Endothelial cell of umbilical vein (primary cell): ENCODE results near the gene LMTK3. TPM values are rescaled to one million over a fixed set of nuclear protein-coding genes. Genes with fewer than 3 reads are reported as not detected.

Source experiments
- BruUV-seq: library from RNA; stranded (reverse); fragments of 400-500 nt; replicated peaks from 2 replicates; lab custom pipeline; 2021; lab: Mats Ljungman, UMichigan
- CTCF ChIA-PET: fragments of 300-600, 350-600 bp; sonication (Branson Sonifier 250); formaldehyde crosslinking; loops from one replicate; lab custom pipeline; 2021; ENCODE audit warnings: antibody characterized with exemption, inconsistent platforms; lab: Charles Lee
- POLR2A ChIA-PET: fragments of 300-600, 350-600 bp; sonication (Branson Sonifier 250); formaldehyde crosslinking; loops from one replicate; lab custom pipeline; 2021; ENCODE audit warnings: antibody characterized with exemption, inconsistent platforms; lab: Charles Lee
- DNase-seq: peaks from one replicate; pipeline ENCODE4 v3.0.0-alpha.2; 2011; ENCODE audit warnings: low read depth, low spot score
- FAIRE-seq: peaks from 2 replicates; lab custom pipeline; 2011; peaks lifted over from hg19 to GRCh38; lab: Jason Lieb, UNC
- H2AFZ ChIP-seq: 2 replicates; pipeline ENCODE4 v1.6.0; 2012; ENCODE audit warnings: low read depth, low read length, control low read depth, inconsistent platforms
- H3K27ac ChIP-seq: 2 replicates; pipeline ENCODE4 v1.5.1; 2011; ENCODE audit warnings: low read depth, mild to moderate bottlenecking, control low read depth, low read length, moderate library complexity; ENCODE audit not compliant: insufficient read depth
- H3K27me3 ChIP-seq, 2 experiments: 2 replicates each; pipeline versions ENCODE4 v1.6.0 to v1.6.1; 2011; ENCODE audit warnings: low read length in 2 of 2, mixed read lengths in 1 of 2; ENCODE audit not compliant: control insufficient read depth in 2 of 2, insufficient read depth in 2 of 2
- H3K36me3 ChIP-seq, 2 experiments: 2 replicates in 1 of 2; 3 replicates in 1 of 2; pipeline ENCODE4 v1.5.1; 2011; ENCODE audit warnings: low read length in 2 of 2, mild to moderate bottlenecking in 1 of 2, moderate library complexity in 1 of 2; ENCODE audit not compliant: control insufficient read depth in 2 of 2, insufficient read depth in 2 of 2; ENCODE audit errors: extremely low read depth in 1 of 2
- H3K4me1 ChIP-seq: 3 replicates; pipeline ENCODE4 v1.5.1; 2011; ENCODE audit warnings: mild to moderate bottlenecking, low read length; ENCODE audit not compliant: control insufficient read depth, insufficient read depth; ENCODE audit errors: extremely low read depth
- H3K4me2 ChIP-seq: 2 replicates; pipeline ENCODE4 v1.6.1; 2011; ENCODE audit warnings: low read length, control low read depth, mixed read lengths; ENCODE audit not compliant: insufficient read depth
- H3K4me3 ChIP-seq, 3 experiments: fragments of 200-600 bp in 1 of 3; sonication (generic), shearing (Covaris generic) in 1 of 3; replicated peaks in 1 of 3; 2 replicates each; pipeline ENCODE4 v1.5.1; 2011 to 2016; ENCODE audit warnings: control low read depth in 3 of 3, low read length in 3 of 3, mild to moderate bottlenecking in 2 of 3, inconsistent platforms in 1 of 3, low read depth in 1 of 3, moderate library complexity in 1 of 3; ENCODE audit not compliant: insufficient read depth in 1 of 3
- H3K79me2 ChIP-seq: 2 replicates; pipeline ENCODE4 v1.6.0; 2012; ENCODE audit warnings: low read length, inconsistent platforms; ENCODE audit not compliant: control insufficient read depth, insufficient read depth
- H3K9ac ChIP-seq: replicated peaks from 2 replicates; pipeline ENCODE3; 2011; ENCODE audit warnings: low read length, control low read depth; ENCODE audit not compliant: insufficient read depth; ENCODE audit errors: extremely low read depth
- H3K9me1 ChIP-seq: replicated peaks from 3 replicates; pipeline ENCODE4 v1.6.0; 2011; ENCODE audit warnings: mild to moderate bottlenecking, low read length; ENCODE audit not compliant: control insufficient read depth, insufficient read depth; ENCODE audit errors: extremely low read depth
- H3K9me3 ChIP-seq: replicated peaks from 2 replicates; pipeline ENCODE4 v1.5.1; 2012; ENCODE audit warnings: low read length, inconsistent platforms; ENCODE audit not compliant: control insufficient read depth, insufficient read depth
- H4K20me1 ChIP-seq: replicated peaks from 2 replicates; pipeline ENCODE3; 2011; ENCODE audit warnings: mild to moderate bottlenecking, low read length; ENCODE audit not compliant: control insufficient read depth, insufficient read depth; ENCODE audit errors: extremely low read depth
- CTCF ChIP-seq, 2 donors: IDR thresholded peaks; 1 replicate in 1 of 2; 2 replicates in 1 of 2; pipeline ENCODE4 v1.5.1; 2011; ENCODE audit warnings: low read length in 2 of 2, mild to moderate bottlenecking in 2 of 2, moderate library complexity in 2 of 2, control low read depth in 1 of 2, inconsistent platforms in 1 of 2, low read depth in 1 of 2; ENCODE audit not compliant: insufficient read depth in 1 of 2; ENCODE audit errors: extremely low read depth in 1 of 2
- EZH2 ChIP-seq: IDR thresholded peaks from 2 replicates; pipeline ENCODE4 v1.6.1; 2012; ENCODE audit warnings: borderline replicate concordance, low read depth, mild to moderate bottlenecking, moderate library complexity, low read length, inconsistent platforms; ENCODE audit not compliant: severe bottlenecking
- GATA2 ChIP-seq: IDR thresholded peaks from 2 replicates; pipeline ENCODE4 v1.7.0; 2011; ENCODE audit warnings: low read depth, mild to moderate bottlenecking, moderate library complexity, mixed read lengths, low read length; ENCODE audit not compliant: insufficient read length, insufficient read depth
- JUN ChIP-seq: IDR thresholded peaks from 2 replicates; pipeline ENCODE4 v1.6.1; 2011; ENCODE audit warnings: borderline replicate concordance, low read depth; ENCODE audit not compliant: insufficient read length, insufficient read depth
- MAX ChIP-seq: IDR thresholded peaks from 2 replicates; pipeline ENCODE4 v1.6.1; 2011; ENCODE audit not compliant: insufficient read depth, insufficient read length
- MYC ChIP-seq: IDR thresholded peaks from one replicate; pipeline ENCODE4 v1.6.1; 2011; ENCODE audit warnings: mild to moderate bottlenecking, low read depth, low read length
- POLR2A ChIP-seq: IDR thresholded peaks from 2 replicates; pipeline ENCODE4 v1.6.1; 2012; ENCODE audit warnings: low read depth, mild to moderate bottlenecking, control low read depth, low read length
- POLR2AphosphoS5 ChIP-seq: IDR thresholded peaks from 2 replicates; pipeline ENCODE4 v1.6.1; 2012; ENCODE audit warnings: low read depth, mild to moderate bottlenecking, control low read depth, low read length, moderate library complexity; ENCODE audit not compliant: insufficient read depth
- dilution Hi-C: fragments of 300-500 bp; cut with MboI; formaldehyde crosslinking; loops from one replicate; pipeline ENCODE4 v1.15.0; 2019; ENCODE audit warnings: low sequenced_read_pairs; ENCODE audit not compliant: extremely low pct_ligation_motif_present
- intact Hi-C: fragments of 100-400 bp; cut with micrococcal nuclease; formaldehyde crosslinking; loops from one replicate; pipeline ENCODE4 v1.10.0; 2022
- polyA plus RNA-seq, 4 experiments: library from polyadenylated mRNA; depleted of rRNA in 3 of 4; stranded (reverse) in 3 of 4; unstranded in 1 of 4; fragments of >200 nt; gene quantifications; 2 replicates each; pipeline versions ENCODE4 v1.2.1 to v1.2.3, GENCODE V29; 2011 to 2012; ENCODE audit warnings: missing spikeins in 1 of 4
- total RNA-seq: library from RNA; stranded (reverse); gene quantifications from 2 replicates; pipeline ENCODE4 v1.2.3, GENCODE V29; 2021

LMTK3 gene
- total and polyA plus RNA-seq, 2 donors (not counting 3 experiments of a cell fraction or from before 2014, with no cell fraction given) = 0.11 to 0.14 TPM

DNA sequence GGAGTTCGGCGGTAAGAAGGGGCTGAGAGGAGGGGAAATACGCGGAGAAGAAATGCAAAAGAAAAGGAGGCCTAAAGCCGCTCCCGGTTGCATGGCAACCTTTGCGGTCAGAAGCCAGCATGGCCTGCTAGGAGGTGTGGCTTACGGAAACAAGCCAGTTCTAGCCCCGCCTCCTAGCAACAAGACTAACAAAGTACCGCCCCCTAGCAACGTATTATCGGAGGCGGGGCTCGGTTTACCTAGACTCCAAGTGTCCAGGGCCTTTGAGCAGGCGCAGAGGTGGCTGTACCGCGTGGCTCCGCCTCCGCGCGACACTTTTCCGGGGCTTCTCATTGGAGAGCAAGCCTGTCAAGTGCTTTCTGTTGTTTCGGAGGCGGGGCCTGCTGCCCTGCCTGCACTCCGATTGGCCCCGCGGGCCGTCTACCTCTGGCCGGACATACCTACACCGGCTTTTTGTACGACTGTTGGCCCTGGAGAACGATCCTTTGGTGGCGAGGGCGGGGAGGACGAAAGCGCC lies 42.8 kb downstream of the LMTK3 start:
- Histone ChIP-seq H4K20me1 (no peaks in the 10 kb centered on the region), H3K27me3 (no peaks in the 10 kb centered on the region), H2AFZ (peak overlapping the region; percentile 64), H3K27ac (peak overlapping the region; percentile 94), H3K4me1 (peaks cover 8% of the 10 kb centered on the region), H3K36me3 (peaks cover 11 to 29% of the 10 kb centered on the region in 2 experiments), H3K9ac (peak overlapping the region; percentile 98), H3K4me3 (peak overlapping the region; percentile 49 to 85 (median 74)), H3K9me1 (no peaks in the 10 kb centered on the region), H3K79me2 (peaks cover 22% of the 10 kb centered on the region), H3K4me2 (peak overlapping the region; percentile 54), H3K9me3 (no peaks in the 10 kb centered on the region)
- DNase-seq (peak; percentile 100), FAIRE-seq (peak; percentile 100)
- CTCF ChIA-PET = interaction anchor here (0.8 kb wide), 1 partner anchor 77 kb away, joined by 3 read pairs; the partner anchor contains the start of gene KDELR1
- POLR2A ChIA-PET = no interaction called here
- intact Hi-C loops = loop anchor here (2.0 kb wide), 4 partner anchors 24 to 148 kb away; partner anchors contain the start of genes GRWD1 and KDELR1
- no TSS peak for BruUV-seq
- dilution Hi-C loops = no loop called here
- TF ChIP-seq MYC = no peak
- TF ChIP-seq GATA2 = no peak
- no peak for TF ChIP-seq POLR2A
- no peak for TF ChIP-seq EZH2
- TF ChIP-seq CTCF (IDR thresholded peaks at IDR 0.05; ENCODE audit: extremely low read depth in 1 of 2, insufficient read depth in 1 of 2, low read depth in 1 of 2, low read length in 2 of 2) = no peak
- TF ChIP-seq MAX = peak; percentile 49
- TF ChIP-seq POLR2AphosphoS5 = no peak
- no peak for TF ChIP-seq JUN
